Mucosa of stomach (tissue), 1 donor: ENCODE results near the gene PRKG1.
"Not testable (repeated sequence)": the region's sequence is repeated elsewhere in the genome, so short reads cannot be mapped to it uniquely, and the experiment has no call there.

Experiments
- H3K27me3 ChIP-seq: one replicate; pipeline ENCODE4 v1.7.0; 2013; ENCODE audit warnings: mild to moderate bottlenecking, low read length; ENCODE audit not compliant: control insufficient read depth, insufficient read depth
- H3K36me3 ChIP-seq: one replicate; pipeline ENCODE4 v1.7.0; 2013; ENCODE audit warnings: low read length; ENCODE audit not compliant: control insufficient read depth, insufficient read depth
- H3K4me1 ChIP-seq: one replicate; pipeline ENCODE4 v1.7.0; 2013; ENCODE audit warnings: mild to moderate bottlenecking, low read length; ENCODE audit not compliant: control insufficient read depth, insufficient read depth
- H3K4me3 ChIP-seq: one replicate; pipeline ENCODE4 v1.7.0; 2013; ENCODE audit warnings: low read length
- H3K9ac ChIP-seq: one replicate; pipeline ENCODE4 v1.7.0; 2013; ENCODE audit warnings: mild to moderate bottlenecking, low read length, moderate library complexity
- H3K9me3 ChIP-seq: one replicate; pipeline ENCODE4 v1.7.0; 2013; ENCODE audit warnings: mild to moderate bottlenecking, low read length, moderate library complexity; ENCODE audit not compliant: control insufficient read depth
- donor health status: Pancreatic carcinoma.

Gene PRKG1

GRCh38 chr10:51683031-51683691, 608.9 kb downstream of the PRKG1 start:
- Histone ChIP-seq H3K4me3 (no peak overlapping the region), H3K27me3 (no peaks in the 10 kb centered on the region)

DNA sequence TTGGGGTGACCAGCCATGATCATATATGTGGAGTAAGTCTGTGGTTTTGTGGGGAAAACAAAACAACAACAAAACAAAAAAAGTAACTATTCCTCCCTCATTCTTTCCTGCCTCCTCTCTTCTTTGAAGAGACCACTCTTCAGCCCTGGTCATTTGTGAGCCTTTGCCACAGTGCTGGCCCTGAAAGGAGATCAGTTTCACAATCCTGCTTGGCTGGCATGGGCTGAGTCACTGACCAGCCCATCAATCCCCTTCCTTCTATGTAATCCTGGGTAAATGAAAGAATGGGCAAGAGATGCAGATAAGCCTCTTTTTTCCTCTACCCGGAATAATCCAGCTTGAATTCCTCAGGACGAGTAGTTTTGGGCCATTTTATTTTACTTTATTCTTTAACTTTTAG, 611.5 kb downstream of the PRKG1 start:
- Histone ChIP-seq H3K9me3 (no peaks in the 10 kb centered on the region), H3K36me3 (no peaks in the 10 kb centered on the region)

More at GRCh38 chr10:51683031-51683691, 608.9 kb downstream of the PRKG1 start:
- H3K4me1 ChIP-seq = peaks cover 18% of the 10 kb centered on the region
- H3K9me3 ChIP-seq = no peaks in the 10 kb centered on the region
- H3K9ac ChIP-seq = no peak overlapping the region
- no peaks in the 10 kb centered on the region for H3K36me3 ChIP-seq

DNA sequence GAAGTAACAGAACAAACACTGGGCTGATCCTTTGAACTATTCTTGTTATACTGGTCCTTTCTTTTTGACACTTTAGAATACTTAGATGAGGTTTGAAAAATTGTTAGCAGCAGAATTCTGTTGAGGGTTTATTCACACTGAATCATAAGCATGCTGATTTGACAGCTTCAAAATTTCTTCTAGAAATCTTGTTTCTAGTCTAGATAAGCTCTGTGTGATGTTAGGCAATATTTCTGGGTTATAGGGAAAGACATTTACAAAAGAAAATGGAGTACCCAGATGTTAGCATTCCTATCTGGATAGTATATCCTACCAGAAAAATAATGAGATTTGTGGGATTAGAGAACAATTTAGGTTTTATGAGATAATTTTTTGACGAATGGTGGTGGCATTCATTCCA, 613.0 kb downstream of the PRKG1 start:
- H3K4me3 ChIP-seq = no peak overlapping the region
- peaks cover 9% of the 10 kb centered on the region for H3K4me1 ChIP-seq
- no peaks in the 10 kb centered on the region for H3K9me3 ChIP-seq
- H3K9ac ChIP-seq = no peak overlapping the region
- no peaks in the 10 kb centered on the region for H3K36me3 ChIP-seq
- H3K27me3 ChIP-seq = no peaks in the 10 kb centered on the region

More for the DNA sequence above, 611.5 kb downstream of the PRKG1 start:
- Histone ChIP-seq H3K4me1 (peaks cover 14% of the 10 kb centered on the region), H3K9ac (no peak overlapping the region), H3K4me3 (no peak overlapping the region), H3K27me3 (no peaks in the 10 kb centered on the region)

DNA sequence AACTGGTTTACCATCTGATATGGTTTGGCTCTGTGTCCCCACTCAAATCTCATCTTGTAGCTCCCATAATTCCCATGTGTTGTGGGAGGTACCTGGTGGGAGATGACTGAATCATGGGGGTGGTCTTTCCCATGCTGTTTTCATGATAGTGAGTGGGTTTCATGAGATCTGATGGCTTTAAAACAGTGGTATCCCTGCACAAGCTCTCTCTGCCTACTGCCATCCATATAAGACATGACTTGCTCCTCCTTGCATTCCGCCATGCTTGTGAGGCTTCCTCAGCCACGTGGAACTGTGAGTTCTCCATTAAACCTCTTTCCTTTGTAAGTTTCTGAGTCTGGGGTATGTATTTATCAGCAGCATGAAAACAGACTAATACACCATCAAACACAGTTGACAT, 614.5 kb downstream of the PRKG1 start:
- H3K9me3 ChIP-seq, H3K27me3 ChIP-seq, H3K4me3 ChIP-seq, H3K9ac ChIP-seq, H3K4me1 ChIP-seq, H3K36me3 ChIP-seq: not testable (repeated sequence)

GRCh38 chr10:51689536-51689935, 615.2 kb downstream of the PRKG1 start:
- no peaks in the 10 kb centered on the region for H3K9me3 ChIP-seq
- H3K9ac ChIP-seq = no peak overlapping the region
- H3K27me3 ChIP-seq = no peaks in the 10 kb centered on the region
- H3K4me3 ChIP-seq = no peak overlapping the region
- no peaks in the 10 kb centered on the region for H3K36me3 ChIP-seq
- no peaks in the 10 kb centered on the region for H3K4me1 ChIP-seq

DNA sequence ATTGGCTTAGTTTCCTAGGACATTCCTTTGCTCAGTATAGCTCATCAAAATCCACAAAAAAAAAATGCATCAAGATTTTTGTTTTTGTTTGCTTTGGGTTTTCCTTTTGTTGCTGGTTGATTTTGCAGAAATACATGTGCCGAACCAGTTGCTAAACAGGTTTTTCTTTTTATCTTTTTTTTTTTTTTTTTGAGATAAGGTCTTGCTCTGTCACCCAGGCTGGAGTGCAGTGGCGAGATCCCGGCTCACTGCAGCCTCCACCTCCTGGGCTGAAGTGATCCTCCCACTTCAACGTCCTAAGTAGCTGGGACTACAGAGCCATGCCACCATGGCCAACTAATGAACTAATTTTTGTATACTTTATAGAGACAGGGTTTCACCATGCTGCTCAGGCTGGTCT, 616.8 kb downstream of the PRKG1 start:
- no peaks in the 10 kb centered on the region for H3K27me3 ChIP-seq
- no peak overlapping the region for H3K9ac ChIP-seq
- H3K36me3 ChIP-seq = no peaks in the 10 kb centered on the region
- H3K4me3 ChIP-seq = no peak overlapping the region
- H3K9me3 ChIP-seq = no peaks in the 10 kb centered on the region
- H3K4me1 ChIP-seq = no peaks in the 10 kb centered on the region

DNA sequence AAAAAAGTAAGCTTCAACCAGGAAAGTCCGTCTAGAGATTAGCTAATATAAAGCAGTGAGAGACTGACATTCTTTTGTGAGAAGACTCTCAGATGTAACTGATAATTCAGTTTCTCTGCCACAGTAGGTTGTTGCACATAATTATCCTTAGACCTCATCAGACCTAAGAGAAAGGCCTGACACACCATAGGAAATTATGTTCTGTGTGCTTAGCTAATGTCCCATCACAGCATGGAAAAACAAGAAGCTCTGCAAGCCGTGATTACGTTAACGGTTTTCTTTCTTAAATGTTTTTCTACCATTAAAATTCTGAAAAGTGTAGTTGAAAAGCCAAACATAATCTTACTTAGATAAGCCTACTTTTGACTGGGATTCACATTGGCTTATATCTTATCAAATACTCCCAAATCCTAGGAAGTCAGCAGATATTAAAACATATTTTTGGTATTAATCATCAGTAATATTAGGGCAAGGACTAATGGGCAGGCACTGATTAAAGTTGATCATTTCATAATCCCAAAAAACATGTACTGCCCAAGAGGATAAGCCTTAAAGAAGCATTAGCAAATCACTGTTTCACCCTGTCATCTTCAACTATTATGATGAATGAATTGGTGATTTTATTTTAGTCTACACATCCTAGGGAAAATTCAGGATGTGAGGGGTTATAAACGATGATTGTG, 619.9 kb downstream of the PRKG1 start:
- H3K27me3 ChIP-seq = no peaks in the 10 kb centered on the region
- H3K4me1 ChIP-seq = peaks cover 18% of the 10 kb centered on the region
- H3K36me3 ChIP-seq = no peaks in the 10 kb centered on the region
- no peak overlapping the region for H3K9ac ChIP-seq
- H3K9me3 ChIP-seq = no peaks in the 10 kb centered on the region
- H3K4me3 ChIP-seq = no peak overlapping the region

- Histone ChIP-seq H3K4me1 (peaks cover 18% of the 10 kb centered on the region), H3K4me3 (no peak overlapping the region), H3K27me3 (no peaks in the 10 kb centered on the region)
Measured at GRCh38 chr10:51696251-51696650, 622.0 kb downstream of the PRKG1 start.

DNA sequence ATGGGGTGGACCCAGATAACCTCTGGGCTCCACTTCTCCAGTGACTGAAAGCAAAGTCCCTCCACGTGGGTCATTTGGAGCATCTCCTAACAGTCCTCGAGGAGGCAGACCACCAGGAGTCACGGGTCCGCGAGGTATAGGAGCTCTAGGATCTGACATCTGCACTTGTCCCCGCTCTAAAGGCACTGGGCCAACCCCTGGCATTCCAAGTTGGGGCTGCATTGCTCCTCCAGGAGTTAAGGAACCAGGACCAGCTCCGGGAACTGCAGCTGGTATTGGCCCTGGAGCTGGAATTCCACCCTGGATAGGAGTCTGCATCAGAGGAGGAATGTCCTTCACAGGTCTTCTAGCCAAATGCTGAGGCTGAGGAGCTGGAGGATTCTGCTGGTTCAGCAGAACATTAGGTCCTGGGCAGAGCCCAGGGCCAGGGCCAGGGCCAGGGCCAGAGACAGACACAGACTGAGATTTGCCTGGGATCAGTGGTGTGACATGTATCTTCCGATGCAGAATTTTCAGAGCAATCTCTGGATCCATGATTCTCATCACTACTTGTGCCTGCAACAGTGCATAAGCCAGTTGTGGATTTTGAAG, 624.3 kb downstream of the PRKG1 start:
- H3K9ac ChIP-seq = peak overlapping the region; percentile 65
- no peaks in the 10 kb centered on the region for H3K36me3 ChIP-seq
- peaks cover 18% of the 10 kb centered on the region for H3K4me1 ChIP-seq
- H3K4me3 ChIP-seq = peak overlapping the region; percentile 86
- H3K9me3 ChIP-seq = no peaks in the 10 kb centered on the region
- H3K27me3 ChIP-seq = no peaks in the 10 kb centered on the region

More at GRCh38 chr10:51696251-51696650, 622.0 kb downstream of the PRKG1 start:
- Histone ChIP-seq H3K9ac (no peak overlapping the region), H3K36me3 (no peaks in the 10 kb centered on the region), H3K9me3 (no peaks in the 10 kb centered on the region)

DNA sequence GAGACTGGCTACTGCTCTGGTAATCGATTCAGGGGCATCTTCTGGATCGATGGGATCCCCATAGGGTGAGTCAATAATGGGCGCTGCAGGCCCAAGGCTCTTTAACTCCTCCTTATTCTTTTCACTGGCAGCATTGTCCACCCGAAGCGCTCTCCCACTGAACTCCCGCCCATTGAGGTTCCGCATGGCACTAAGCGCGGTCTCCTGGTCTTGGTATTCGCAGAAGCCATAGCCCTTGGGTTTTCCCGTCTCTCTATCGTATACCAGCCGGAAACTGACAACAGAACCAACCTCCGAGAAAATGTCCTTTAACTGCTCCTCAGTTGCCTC, 624.8 kb downstream of the PRKG1 start:
- Histone ChIP-seq H3K9me3 (no peaks in the 10 kb centered on the region), H3K4me3 (peak overlapping the region; percentile 86), H3K36me3 (no peaks in the 10 kb centered on the region), H3K9ac (peak overlapping the region; percentile 65), H3K27me3 (no peaks in the 10 kb centered on the region), H3K4me1 (peaks cover 18% of the 10 kb centered on the region)

DNA sequence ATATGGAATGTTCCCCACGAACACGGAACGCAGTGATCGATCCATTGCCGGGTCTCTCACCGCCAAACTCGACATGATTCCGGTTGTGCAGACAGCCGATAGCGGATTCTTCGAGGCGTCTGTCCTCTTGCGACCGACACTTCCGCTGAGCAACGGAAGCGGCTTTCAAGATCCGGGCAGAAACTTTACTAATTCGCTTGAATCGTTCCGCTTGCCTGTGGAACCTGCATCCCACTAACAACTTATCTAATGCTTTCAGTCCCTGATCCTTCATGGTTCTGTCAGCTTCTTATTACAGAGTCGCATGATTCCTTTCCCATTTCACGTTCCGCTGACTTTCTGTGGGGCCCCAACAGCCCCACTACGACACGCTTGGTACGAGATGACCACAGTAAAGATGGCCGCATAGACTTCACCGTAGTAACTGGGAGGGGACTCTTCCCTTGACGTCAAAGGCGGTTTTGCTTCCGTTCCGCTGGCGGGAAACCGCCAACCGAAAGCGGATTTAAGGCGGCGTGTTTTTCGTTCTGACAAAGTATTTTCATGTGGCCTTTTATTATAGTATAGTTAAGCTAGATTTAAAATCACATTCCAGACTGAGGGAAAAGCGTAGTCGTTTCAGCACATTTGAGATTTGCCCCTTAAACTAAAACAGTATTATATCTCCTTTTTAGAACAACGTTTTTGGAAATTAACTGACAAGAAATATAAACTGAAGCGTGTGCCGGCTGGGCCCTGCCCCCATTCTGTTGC, 625.4 kb downstream of the PRKG1 start, which contains the start of gene CSTF2T:
TSS of gene CSTF2T (minus strand) at position 121 of the 753 bp plus-strand sequence. CDS start at position 75, 46 bp downstream.
- peak within 1 kb of the TSS; percentile 65 for H3K9ac ChIP-seq
- no peaks in the 10 kb centered on the region for H3K27me3 ChIP-seq
- peaks cover 18% of the 10 kb centered on the region for H3K4me1 ChIP-seq
- peak within 1 kb of the TSS; percentile 86 for H3K4me3 ChIP-seq
- no peaks in the 10 kb centered on the region for H3K36me3 ChIP-seq
- H3K9me3 ChIP-seq = no peaks in the 10 kb centered on the region
